RWPE1 (cell line): Measurements from ENCODE around the gene NTN1.

ENCODE experiments used
- CTCF ChIA-PET: fragments of 350-600 bp; sonication (Branson Sonifier 250); formaldehyde crosslinking; extraction: SDS; loops from one replicate; lab custom pipeline; 2021; lab: Yijun Ruan, JAX
- POLR2A ChIA-PET: fragments of 400-600 bp; formaldehyde crosslinking; extraction: SDS; loops from one replicate; lab custom pipeline; 2020; ENCODE audit warnings: antibody characterized with exemption; ENCODE audit not compliant: low non-redundant PET; lab: Yijun Ruan, JAX
- DNase-seq: peaks from one replicate; pipeline ENCODE4 v3.0.0; 2012; ENCODE audit warnings: low spot score
- H3K27ac ChIP-seq: fragments of 450-650 bp; 2 replicates; pipeline ENCODE4 v1.5.1; 2017
- CTCF ChIP-seq: fragments of 450-650 bp; conservative IDR thresholded peaks from 2 replicates; pipeline ENCODE4 v1.5.1; 2017; ENCODE audit warnings: low read depth, mild to moderate bottlenecking

Gene NTN1

GRCh38 chr17:9054126-9054975 lies 33.0 kb downstream of the NTN1 start:
- CTCF ChIA-PET = no interaction called here
- TF ChIP-seq CTCF = no peak
- no peak for DNase-seq
- POLR2A ChIA-PET = no interaction called here
- no peak overlapping the region for H3K27ac ChIP-seq

GRCh38 chr17:9055281-9055680 lies 34.0 kb downstream of the NTN1 start:
- no peak overlapping the region for H3K27ac ChIP-seq
- DNase-seq = no peak
- ChIA-PET CTCF (no interaction called here), POLR2A (no interaction called here)
- no peak for TF ChIP-seq CTCF

- no peak for DNase-seq
- POLR2A ChIA-PET = no interaction called here
- no peak for TF ChIP-seq CTCF
- CTCF ChIA-PET = no interaction called here
- H3K27ac ChIP-seq = no peak overlapping the region
Measured at GRCh38 chr17:9056566-9056965, 35.3 kb downstream of the NTN1 start.

- H3K27ac ChIP-seq = no peak overlapping the region
- POLR2A ChIA-PET = no interaction called here
- CTCF ChIA-PET = no interaction called here
- DNase-seq = no peak
- no peak for TF ChIP-seq CTCF
Measured at GRCh38 chr17:9057310-9057709, 36.0 kb downstream of the NTN1 start.

GRCh38 chr17:9062399-9062902 lies 41.1 kb downstream of the NTN1 start:
- no peak for TF ChIP-seq CTCF
- no peak overlapping the region for H3K27ac ChIP-seq
- POLR2A ChIA-PET = no interaction called here
- DNase-seq = no peak
- CTCF ChIA-PET = interaction anchor here (0.7 kb wide), 2 partner anchors 64 to 398 kb away, joined by 3 to 4 read pairs; no protein-coding TSS in a partner anchor

- ChIA-PET POLR2A (interaction anchor here (0.5 to 0.8 kb wide), 2 partner anchors 38 to 43 kb away, joined by 3 to 10 read pairs; partner anchors contain the start of gene NTN1), CTCF (interaction anchor here (1.0 to 1.3 kb wide), 2 partner anchors 21 to 66 kb away, joined by 4 to 5 read pairs; no protein-coding TSS in a partner anchor)
- no peak for TF ChIP-seq CTCF
- DNase-seq = no peak
- H3K27ac ChIP-seq = no peak overlapping the region
Measured at GRCh38 chr17:9064311-9064834, 43.1 kb downstream of the NTN1 start.
